Measurements from ENCODE around the gene SPINK4. TPM values are rescaled to one million over a fixed set of nuclear protein-coding genes. Genes with fewer than 3 reads are reported as not detected.

The SPINK4 gene
- total RNA-seq, 6 experiments from 2014 or later: not detected

- intact Hi-C loops (cut with DNase I): no loop called here
- Histone ChIP-seq H3K27ac (no peak overlapping the region), H3K36me3 (no peaks in the 10 kb centered on the region), H3K4me1 (no peaks in the 10 kb centered on the region), H3K4me3 (no peak overlapping the region), H3K9me3 (no peaks in the 10 kb centered on the region), H3K27me3 (no peaks in the 10 kb centered on the region)
- no peak for TF ChIP-seq CTCF (IDR thresholded peaks at IDR 0.05)
- no peak for TF ChIP-seq POLR2A (IDR thresholded peaks at IDR 0.05)
- ATAC-seq: no peak
- 78% methylated on average over 1 of the region's 1 CpG for WGBS (ENCODE audit: insufficient coverage, low coverage, low lambda C conversion rate, missing lambda C conversion rate)
- peak in 1 of 3 donors; percentile 3 for DNase-seq
Measured at GRCh38 chr9:33209394-33209793, 30.6 kb upstream of the SPINK4 start.

GRCh38 chr9:33210006-33210715 lies 29.8 kb upstream of the SPINK4 start:
- intact Hi-C loops (cut with DNase I): no loop called here
- Histone ChIP-seq H3K4me1 (no peaks in the 10 kb centered on the region), H3K9me3 (no peaks in the 10 kb centered on the region), H3K36me3 (no peaks in the 10 kb centered on the region), H3K27me3 (no peaks in the 10 kb centered on the region), H3K27ac (no peak overlapping the region), H3K4me3 (no peak overlapping the region)
- peak in 1 of 4 donors; percentile 62 for ATAC-seq
- TF ChIP-seq POLR2A (IDR thresholded peaks at IDR 0.05) (no peak), CTCF (IDR thresholded peaks at IDR 0.05) (no peak)
- DNase-seq: peak in 1 of 3 donors; percentile 44
- WGBS (ENCODE audit: insufficient coverage, low coverage, low lambda C conversion rate, missing lambda C conversion rate): 63% methylated on average over 4 of the region's 4 CpGs

GRCh38 chr9:33211695-33212393 lies 28.1 kb upstream of the SPINK4 start:
- H3K4me1 ChIP-seq: no peaks in the 10 kb centered on the region
- H3K9me3 ChIP-seq: no peaks in the 10 kb centered on the region
- intact Hi-C loops (cut with DNase I): no loop called here
- DNase-seq (peak in 1 of 3 donors; percentile 23), ATAC-seq (peak in 1 of 4 donors; percentile 48)
- 80% methylated on average over 1 of the region's 3 CpGs for WGBS (ENCODE audit: insufficient coverage, low coverage, low lambda C conversion rate, missing lambda C conversion rate)
- H3K36me3 ChIP-seq: no peaks in the 10 kb centered on the region
- H3K27ac ChIP-seq: no peak overlapping the region
- TF ChIP-seq CTCF (IDR thresholded peaks at IDR 0.05) (no peak), POLR2A (IDR thresholded peaks at IDR 0.05) (no peak)
- H3K27me3 ChIP-seq: no peaks in the 10 kb centered on the region
- no peak overlapping the region for H3K4me3 ChIP-seq

- Histone ChIP-seq H3K4me3 (no peak overlapping the region), H3K4me1 (no peaks in the 10 kb centered on the region), H3K27me3 (no peaks in the 10 kb centered on the region), H3K27ac (no peak overlapping the region), H3K9me3 (no peaks in the 10 kb centered on the region), H3K36me3 (no peaks in the 10 kb centered on the region)
- DNase-seq (peak in 2 of 3 donors; percentile 41 to 52), ATAC-seq (peak; percentile 66 to 82 (median 69))
- no peak for TF ChIP-seq POLR2A (IDR thresholded peaks at IDR 0.05)
- no peak for TF ChIP-seq CTCF (IDR thresholded peaks at IDR 0.05)
- 78% methylated on average over 7 of the region's 14 CpGs for WGBS (ENCODE audit: insufficient coverage, low coverage, low lambda C conversion rate, missing lambda C conversion rate)
- intact Hi-C loops (cut with DNase I): no loop called here
Measured at GRCh38 chr9:33220681-33221567, 19.0 kb upstream of the SPINK4 start.
